ENCODE measurements around the gene HDGFL1. TPM values are rescaled to one million over a fixed set of nuclear protein-coding genes. Genes with fewer than 3 reads are reported as not detected.

The HDGFL1 gene
- total and polyA plus RNA-seq, 2 donors (not counting 3 experiments of a cell fraction or from before 2014, with no cell fraction given) = not detected

- Histone ChIP-seq H3K9me1 (replicated peaks; ENCODE audit: control insufficient read depth, extremely low read depth, insufficient read depth, low read length) (no peaks in the 10 kb centered on the region), H3K36me3 (ENCODE audit: control insufficient read depth in 2 of 2, extremely low read depth in 1 of 2, insufficient read depth in 2 of 2, low read length in 2 of 2) (no peaks in the 10 kb centered on the region), H3K4me3 (replicated peaks in 1 of 3; ENCODE audit: insufficient read depth in 1 of 3, low read depth in 1 of 3, low read length in 3 of 3) (no peak overlapping the region), H3K79me2 (ENCODE audit: control insufficient read depth, insufficient read depth, low read length) (no peaks in the 10 kb centered on the region), H3K4me2 (ENCODE audit: insufficient read depth, low read length) (no peak overlapping the region), H3K9ac (replicated peaks; ENCODE audit: extremely low read depth, insufficient read depth, low read length) (no peak overlapping the region), H3K4me1 (ENCODE audit: control insufficient read depth, extremely low read depth, insufficient read depth, low read length) (peaks cover 17% of the 10 kb centered on the region), H2AFZ (ENCODE audit: low read depth, low read length) (no peak overlapping the region), H3K27ac (ENCODE audit: insufficient read depth, low read depth, low read length) (no peak overlapping the region), H3K27me3 (ENCODE audit: control insufficient read depth in 2 of 2, insufficient read depth in 2 of 2, low read length in 2 of 2) (no peaks in the 10 kb centered on the region), H4K20me1 (replicated peaks; ENCODE audit: control insufficient read depth, extremely low read depth, insufficient read depth, low read length) (no peaks in the 10 kb centered on the region), H3K9me3 (replicated peaks; ENCODE audit: control insufficient read depth, insufficient read depth, low read length) (no peaks in the 10 kb centered on the region)
- POLR2A ChIA-PET = no interaction called here
- no TSS peak for BruUV-seq (replicated peaks)
- dilution Hi-C loops (cut with MboI; ENCODE audit: extremely low pct_ligation_motif_present, low sequenced_read_pairs) = no loop called here
- CTCF ChIA-PET = no interaction called here
- DNase-seq (ENCODE audit: low read depth, low spot score) (peak; percentile 22), FAIRE-seq (no peak)
- TF ChIP-seq MAX (IDR thresholded peaks at IDR 0.05; ENCODE audit: insufficient read depth, insufficient read length) (no peak), EZH2 (IDR thresholded peaks at IDR 0.05; ENCODE audit: borderline replicate concordance, low read depth, low read length, severe bottlenecking) (no peak), JUN (IDR thresholded peaks at IDR 0.05; ENCODE audit: borderline replicate concordance, insufficient read depth, insufficient read length, low read depth) (no peak), CTCF (IDR thresholded peaks at IDR 0.05; ENCODE audit: extremely low read depth in 1 of 2, insufficient read depth in 1 of 2, low read depth in 1 of 2, low read length in 2 of 2) (no peak), MYC (IDR thresholded peaks at IDR 0.05; ENCODE audit: low read depth, low read length) (no peak), GATA2 (IDR thresholded peaks at IDR 0.05; ENCODE audit: insufficient read depth, insufficient read length, low read depth, low read length) (no peak), POLR2A (IDR thresholded peaks at IDR 0.05; ENCODE audit: low read depth, low read length) (no peak)
- intact Hi-C loops (cut with micrococcal nuclease) = no loop called here
These were observed 51.7 kb downstream of the HDGFL1 start for GRCh38 chr6:22621028-22621427.
